ENCODE data around the gene RSAD2.

RSAD2 gene

DNA sequence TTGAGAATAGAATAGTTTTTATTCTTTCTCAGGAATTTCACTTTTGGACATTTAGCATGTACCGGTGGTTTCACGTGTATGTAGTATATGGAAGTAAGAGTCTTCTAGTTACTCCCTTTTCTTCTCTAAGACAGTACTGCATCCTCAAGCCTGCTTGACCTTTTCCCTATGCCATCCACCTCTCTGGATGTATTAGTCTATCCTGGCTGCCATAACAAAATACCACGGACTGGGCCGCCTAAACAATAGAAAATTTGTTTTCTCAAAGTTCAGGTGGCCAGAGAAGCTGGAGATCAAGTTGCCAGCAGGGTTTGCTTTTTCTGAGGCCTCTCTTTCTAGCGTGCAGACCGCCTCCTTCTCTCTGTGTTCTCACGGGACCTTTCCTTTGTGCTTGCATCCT, 10.6 kb upstream of the RSAD2 start:
- no peak overlapping the region for H3K4me3 ChIP-seq
- H3K27ac ChIP-seq, result no peak overlapping the region
- peak overlapping the region; percentile 19 for H3K9ac ChIP-seq (ENCODE audit: insufficient read length)
- no peaks in the 10 kb centered on the region for H3K9me3 ChIP-seq (ENCODE audit: low read depth, low read length)
- H3K36me3 ChIP-seq (ENCODE audit: insufficient read depth, low read length), result no peaks in the 10 kb centered on the region; the same call in 1 of the 2 replicates
- DNase-seq (ENCODE audit: low read depth, low spot score), result no peak
- no peak for TF ChIP-seq FOXP2 (optimal IDR thresholded peaks at IDR 0.05; ENCODE audit: control extremely low read depth, extremely low read length, insufficient read depth)
- TF ChIP-seq EZH2 (IDR thresholded peaks at IDR 0.05), result no peak
- no peak for TF ChIP-seq POLR2AphosphoS5 (IDR thresholded peaks at IDR 0.05; ENCODE audit: borderline replicate concordance, low read depth, low read length)

DNA sequence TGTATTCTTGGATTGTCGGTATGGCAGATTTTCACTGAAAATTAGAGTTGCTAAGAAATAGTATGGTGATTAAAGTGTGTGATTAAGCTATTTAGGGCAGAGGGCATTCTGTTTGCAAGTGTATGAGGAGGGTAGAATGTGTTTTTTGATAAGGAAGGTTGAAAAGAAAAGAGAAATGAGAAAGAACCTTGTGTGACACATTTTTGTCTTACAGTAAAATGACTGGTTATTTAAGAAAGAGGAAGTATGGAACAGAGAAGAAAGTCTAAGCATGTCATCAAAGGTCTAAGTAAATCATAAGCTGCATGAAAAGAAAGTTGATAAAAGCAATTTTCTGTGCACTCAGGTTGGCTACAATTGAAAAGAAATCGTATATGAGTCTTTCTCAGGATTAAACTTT, 5.2 kb upstream of the RSAD2 start:
- H3K36me3 ChIP-seq (ENCODE audit: insufficient read depth, low read length), result no peaks in the 10 kb centered on the region
- no peak overlapping the region for H3K27ac ChIP-seq
- no peaks in the 10 kb centered on the region for H3K9me3 ChIP-seq (ENCODE audit: low read depth, low read length)
- H3K4me3 ChIP-seq, result no peak overlapping the region
- TF ChIP-seq FOXP2 (optimal IDR thresholded peaks at IDR 0.05; ENCODE audit: control extremely low read depth, extremely low read length, insufficient read depth) (no peak), EZH2 (IDR thresholded peaks at IDR 0.05) (no peak), POLR2AphosphoS5 (IDR thresholded peaks at IDR 0.05; ENCODE audit: borderline replicate concordance, low read depth, low read length) (no peak)
- DNase-seq (ENCODE audit: low read depth, low spot score), result no peak
- no peak overlapping the region for H3K9ac ChIP-seq (ENCODE audit: insufficient read length)

DNA sequence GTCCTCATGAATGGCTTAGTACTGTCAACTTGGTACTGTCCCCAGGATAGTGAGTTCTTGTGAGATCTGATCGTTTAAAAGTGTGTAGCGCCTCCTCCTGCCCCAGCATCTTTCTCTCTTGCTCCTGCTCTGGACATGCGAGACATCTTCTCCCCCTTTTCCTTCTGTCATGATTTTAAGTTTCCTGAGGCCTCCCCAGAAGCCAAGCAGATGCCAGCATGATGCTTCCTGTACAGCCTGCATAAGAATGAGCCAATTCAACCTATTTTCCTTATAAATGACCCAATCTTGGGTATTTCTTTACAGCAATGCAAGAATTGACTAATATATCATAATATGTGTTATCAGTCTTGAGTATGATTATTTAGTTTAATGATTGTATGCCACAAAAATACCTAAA, 3.5 kb upstream of the RSAD2 start:
- Histone ChIP-seq H3K9ac (ENCODE audit: insufficient read length) (no peak overlapping the region), H3K36me3 (ENCODE audit: insufficient read depth, low read length) (no peaks in the 10 kb centered on the region), H3K4me3 (no peak overlapping the region), H3K27ac (no peak overlapping the region), H3K9me3 (ENCODE audit: low read depth, low read length) (no peaks in the 10 kb centered on the region)
- no peak for TF ChIP-seq EZH2 (IDR thresholded peaks at IDR 0.05)
- TF ChIP-seq POLR2AphosphoS5 (IDR thresholded peaks at IDR 0.05; ENCODE audit: borderline replicate concordance, low read depth, low read length), result no peak
- no peak for TF ChIP-seq FOXP2 (optimal IDR thresholded peaks at IDR 0.05; ENCODE audit: control extremely low read depth, extremely low read length, insufficient read depth)
- DNase-seq (ENCODE audit: low read depth, low spot score), result no peak

DNA sequence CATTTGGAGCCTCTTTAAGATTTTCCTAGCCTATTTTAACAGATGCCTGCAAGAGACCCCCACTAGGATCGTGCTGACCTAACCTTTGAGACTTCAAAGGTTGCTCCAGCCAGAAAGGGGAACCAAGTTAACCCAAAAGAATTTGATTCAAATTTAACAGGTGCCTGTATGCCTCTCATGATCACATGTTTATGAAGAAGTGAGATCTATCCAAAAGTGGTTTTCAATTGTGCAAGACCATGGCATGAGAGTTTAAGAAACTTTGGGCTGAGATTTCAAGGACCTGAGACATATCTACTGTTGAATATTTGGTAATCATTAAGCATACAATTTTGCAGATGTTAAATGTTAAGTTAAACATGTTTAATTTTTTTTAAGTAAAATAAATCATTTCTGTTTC, 1.3 kb upstream of the RSAD2 start:
- no peak overlapping the region for H3K27ac ChIP-seq
- H3K4me3 ChIP-seq, result no peak overlapping the region

DNA sequence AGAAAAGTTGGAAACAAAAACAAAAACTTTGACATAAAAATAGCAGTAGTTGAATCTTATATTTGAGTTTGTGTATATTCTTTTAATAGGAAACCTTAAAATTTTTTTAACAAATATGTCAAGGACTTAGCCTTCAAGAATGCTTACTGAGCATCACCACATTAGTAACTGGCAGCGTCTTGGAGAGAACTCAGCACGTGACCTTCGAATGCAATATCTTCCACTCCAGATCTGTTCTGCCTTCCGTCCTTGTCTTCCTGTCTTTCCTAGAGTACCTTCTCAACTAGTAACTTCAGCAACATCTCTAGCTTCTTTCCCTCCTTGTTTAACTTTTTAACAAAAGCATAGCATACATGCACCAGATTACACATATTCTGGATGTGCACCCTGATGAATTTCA, 972 bp downstream of the RSAD2 start:
- DNase-seq (ENCODE audit: low read depth, low spot score), result no peak
- Histone ChIP-seq H3K27ac (no peak overlapping the region), H3K4me3 (no peak overlapping the region), H3K36me3 (ENCODE audit: insufficient read depth, low read length) (no peaks in the 10 kb centered on the region), H3K9me3 (ENCODE audit: low read depth, low read length) (no peaks in the 10 kb centered on the region), H3K9ac (ENCODE audit: insufficient read length) (no peak overlapping the region)
- TF ChIP-seq FOXP2 (optimal IDR thresholded peaks at IDR 0.05; ENCODE audit: control extremely low read depth, extremely low read length, insufficient read depth) (no peak), POLR2AphosphoS5 (IDR thresholded peaks at IDR 0.05; ENCODE audit: borderline replicate concordance, low read depth, low read length) (no peak), EZH2 (IDR thresholded peaks at IDR 0.05) (no peak)

More for the DNA sequence above, 1.3 kb upstream of the RSAD2 start:
- TF ChIP-seq EZH2 (IDR thresholded peaks at IDR 0.05), result no peak
- TF ChIP-seq POLR2AphosphoS5 (IDR thresholded peaks at IDR 0.05; ENCODE audit: borderline replicate concordance, low read depth, low read length), result no peak
- no peak for TF ChIP-seq FOXP2 (optimal IDR thresholded peaks at IDR 0.05; ENCODE audit: control extremely low read depth, extremely low read length, insufficient read depth)
- Histone ChIP-seq H3K9ac (ENCODE audit: insufficient read length) (no peak overlapping the region), H3K36me3 (ENCODE audit: insufficient read depth, low read length) (no peaks in the 10 kb centered on the region), H3K9me3 (ENCODE audit: low read depth, low read length) (no peaks in the 10 kb centered on the region)
- DNase-seq (ENCODE audit: low read depth, low spot score), result no peak

DNA sequence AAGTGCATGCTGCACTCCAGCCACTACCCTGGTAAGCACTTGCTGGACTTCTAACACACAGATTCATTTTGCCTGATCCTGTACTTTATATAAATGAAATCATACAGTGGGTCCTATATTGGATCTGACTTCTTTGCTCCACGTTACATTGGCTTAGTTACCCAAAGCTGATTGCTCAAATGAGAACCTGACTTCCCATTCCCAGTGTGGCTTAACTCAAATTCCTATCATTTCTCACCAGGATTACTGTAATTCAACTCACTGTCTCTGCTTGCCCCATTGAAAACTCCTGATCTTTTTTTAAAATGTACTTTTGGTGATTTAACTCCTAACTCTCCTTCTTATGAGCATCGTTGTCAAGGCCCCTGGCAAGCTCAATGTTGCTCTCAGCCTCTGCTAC, 1.4 kb downstream of the RSAD2 start:
- Histone ChIP-seq H3K9me3 (ENCODE audit: low read depth, low read length) (no peaks in the 10 kb centered on the region), H3K36me3 (ENCODE audit: insufficient read depth, low read length) (no peaks in the 10 kb centered on the region), H3K9ac (ENCODE audit: insufficient read length) (no peak overlapping the region), H3K27ac (no peak overlapping the region), H3K4me3 (no peak overlapping the region)
- TF ChIP-seq POLR2AphosphoS5 (IDR thresholded peaks at IDR 0.05; ENCODE audit: borderline replicate concordance, low read depth, low read length) (no peak), FOXP2 (optimal IDR thresholded peaks at IDR 0.05; ENCODE audit: control extremely low read depth, extremely low read length, insufficient read depth) (no peak), EZH2 (IDR thresholded peaks at IDR 0.05) (no peak)
- no peak for DNase-seq (ENCODE audit: low read depth, low spot score)

DNA sequence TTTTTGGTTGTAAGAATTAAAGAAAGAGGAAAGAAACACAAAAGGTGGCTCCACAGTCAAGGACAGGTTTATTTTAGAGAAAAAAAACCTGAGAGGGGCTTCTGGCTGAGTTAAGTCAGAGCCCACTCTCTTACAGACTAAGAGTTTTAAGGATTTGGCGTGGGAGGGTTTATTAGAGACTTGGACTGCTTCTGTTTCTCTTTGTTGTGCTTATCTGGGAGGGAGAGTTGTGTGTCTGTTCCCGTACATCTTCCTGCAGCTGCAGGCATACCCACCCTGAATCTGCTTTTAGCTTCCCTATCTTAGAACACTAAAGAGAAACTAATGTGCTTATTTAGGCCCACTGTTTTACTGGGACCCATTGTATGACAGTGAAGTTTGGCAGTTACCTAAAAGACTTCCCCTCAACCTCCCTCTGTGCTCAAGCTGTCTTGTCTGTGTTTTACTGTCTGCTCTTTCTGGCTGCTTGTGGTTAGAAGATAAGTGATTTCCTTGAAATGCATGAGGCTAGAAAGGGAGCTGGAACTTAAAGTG, 2.7 kb downstream of the RSAD2 start:
- Histone ChIP-seq H3K4me3 (no peak overlapping the region), H3K27ac (no peak overlapping the region), H3K36me3 (ENCODE audit: insufficient read depth, low read length) (no peaks in the 10 kb centered on the region), H3K9me3 (ENCODE audit: low read depth, low read length) (no peaks in the 10 kb centered on the region), H3K9ac (ENCODE audit: insufficient read length) (no peak overlapping the region)
- TF ChIP-seq EZH2 (IDR thresholded peaks at IDR 0.05) (no peak), FOXP2 (optimal IDR thresholded peaks at IDR 0.05; ENCODE audit: control extremely low read depth, extremely low read length, insufficient read depth) (no peak), POLR2AphosphoS5 (IDR thresholded peaks at IDR 0.05; ENCODE audit: borderline replicate concordance, low read depth, low read length) (no peak)
- DNase-seq (ENCODE audit: low read depth, low spot score), result no peak

DNA sequence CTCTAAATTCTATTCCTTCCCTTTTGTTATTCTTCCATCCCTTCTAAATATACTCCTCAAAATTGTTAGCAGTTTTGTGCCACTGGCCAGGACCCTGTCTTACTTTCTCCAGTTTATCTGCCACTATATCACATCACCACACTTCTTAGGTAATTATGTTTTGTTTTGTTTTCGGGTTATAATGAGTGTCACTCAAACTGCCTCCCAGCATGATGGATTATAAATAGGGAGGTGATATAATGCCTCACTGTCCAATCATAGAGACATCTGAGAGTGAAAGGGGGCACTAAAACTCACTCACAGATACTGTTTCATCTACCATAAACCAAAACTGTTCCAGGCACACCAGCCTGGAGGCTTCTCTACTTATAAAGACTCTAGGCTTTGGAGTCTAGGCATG, 3.5 kb downstream of the RSAD2 start:
- H3K27ac ChIP-seq, result no peak overlapping the region
- no peaks in the 10 kb centered on the region for H3K9me3 ChIP-seq (ENCODE audit: low read depth, low read length)
- no peak for DNase-seq (ENCODE audit: low read depth, low spot score)
- H3K9ac ChIP-seq (ENCODE audit: insufficient read length), result no peak overlapping the region
- no peaks in the 10 kb centered on the region for H3K36me3 ChIP-seq (ENCODE audit: insufficient read depth, low read length)
- H3K4me3 ChIP-seq, result no peak overlapping the region
- TF ChIP-seq FOXP2 (optimal IDR thresholded peaks at IDR 0.05; ENCODE audit: control extremely low read depth, extremely low read length, insufficient read depth) (no peak), EZH2 (IDR thresholded peaks at IDR 0.05) (no peak)

DNA sequence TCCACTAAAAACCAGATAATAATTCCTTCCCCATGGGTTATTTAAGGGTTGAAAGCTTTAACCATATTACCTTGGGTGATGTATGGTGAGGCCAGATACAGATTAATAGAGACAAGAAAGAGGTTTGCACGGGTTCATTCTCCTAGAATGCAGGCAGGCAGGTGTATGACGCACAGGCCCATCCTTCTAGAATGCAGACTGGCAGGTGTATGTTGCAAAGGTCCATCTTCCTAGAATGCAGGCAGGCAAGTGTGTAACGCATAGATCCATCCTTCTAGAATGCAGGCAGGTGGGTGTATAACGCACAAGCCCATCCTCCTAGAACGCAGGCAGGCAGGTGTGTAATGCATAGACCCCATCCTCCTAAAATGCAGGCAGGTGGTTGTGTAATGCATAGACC, 3.9 kb downstream of the RSAD2 start:
- Histone ChIP-seq H3K4me3 (no peak overlapping the region), H3K9me3 (ENCODE audit: low read depth, low read length) (no peaks in the 10 kb centered on the region), H3K27ac (no peak overlapping the region), H3K36me3 (ENCODE audit: insufficient read depth, low read length) (no peaks in the 10 kb centered on the region), H3K9ac (ENCODE audit: insufficient read length) (no peak overlapping the region)
- TF ChIP-seq EZH2 (IDR thresholded peaks at IDR 0.05) (no peak), POLR2AphosphoS5 (IDR thresholded peaks at IDR 0.05; ENCODE audit: borderline replicate concordance, low read depth, low read length) (no peak), FOXP2 (optimal IDR thresholded peaks at IDR 0.05; ENCODE audit: control extremely low read depth, extremely low read length, insufficient read depth) (no peak)
- DNase-seq (ENCODE audit: low read depth, low spot score), result no peak
